ENCODE results near the gene MAP3K20.

GRCh38 chr2:173118395-173118794 lies 42.7 kb downstream of the MAP3K20 start:
- TF ChIP-seq, protein P1, sequence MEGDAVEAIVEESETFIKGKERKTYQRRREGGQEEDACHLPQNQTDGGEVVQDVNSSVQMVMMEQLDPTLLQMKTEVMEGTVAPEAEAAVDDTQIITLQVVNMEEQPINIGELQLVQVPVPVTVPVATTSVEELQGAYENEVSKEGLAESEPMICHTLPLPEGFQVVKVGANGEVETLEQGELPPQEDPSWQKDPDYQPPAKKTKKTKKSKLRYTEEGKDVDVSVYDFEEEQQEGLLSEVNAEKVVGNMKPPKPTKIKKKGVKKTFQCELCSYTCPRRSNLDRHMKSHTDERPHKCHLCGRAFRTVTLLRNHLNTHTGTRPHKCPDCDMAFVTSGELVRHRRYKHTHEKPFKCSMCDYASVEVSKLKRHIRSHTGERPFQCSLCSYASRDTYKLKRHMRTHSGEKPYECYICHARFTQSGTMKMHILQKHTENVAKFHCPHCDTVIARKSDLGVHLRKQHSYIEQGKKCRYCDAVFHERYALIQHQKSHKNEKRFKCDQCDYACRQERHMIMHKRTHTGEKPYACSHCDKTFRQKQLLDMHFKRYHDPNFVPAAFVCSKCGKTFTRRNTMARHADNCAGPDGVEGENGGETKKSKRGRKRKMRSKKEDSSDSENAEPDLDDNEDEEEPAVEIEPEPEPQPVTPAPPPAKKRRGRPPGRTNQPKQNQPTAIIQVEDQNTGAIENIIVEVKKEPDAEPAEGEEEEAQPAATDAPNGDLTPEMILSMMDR (conservative IDR thresholded peaks at IDR 0.05; ENCODE audit: low read depth, low read length), result no peak
- no peak for TF ChIP-seq EZH2 (IDR thresholded peaks at IDR 0.05; ENCODE audit: borderline replicate concordance, low read depth, low read length, poor library complexity, severe bottlenecking)

Data from A673 (cell line).